Mesendoderm (in vitro differentiated cells): ENCODE measurements around the gene FCGR3A.
"Not testable (repeated sequence)": the region's sequence is repeated elsewhere in the genome, so short reads cannot be mapped to it uniquely, and the experiment has no call there.

Experiments used
- DNase-seq: peaks from one replicate; pipeline ENCODE4 v3.0.0; 2013
- H2AK5ac ChIP-seq: 2 replicates; pipeline ENCODE4 v1.6.1; 2013; ENCODE audit warnings: low read length, inconsistent platforms
- H2BK120ac ChIP-seq: 2 replicates; pipeline ENCODE4 v1.6.1; 2013; ENCODE audit warnings: low read depth, mild to moderate bottlenecking, low read length, moderate library complexity, mixed read lengths
- H2BK15ac ChIP-seq: replicated peaks from 2 replicates; pipeline ENCODE4 v1.6.1; 2013; ENCODE audit warnings: low read depth, mild to moderate bottlenecking, moderate library complexity
- H2BK5ac ChIP-seq: 2 replicates; pipeline ENCODE4 v1.6.1; 2013; ENCODE audit warnings: low read length, inconsistent platforms
- H3K18ac ChIP-seq: 2 replicates; pipeline ENCODE4 v1.6.1; 2013; ENCODE audit warnings: mild to moderate bottlenecking, low read length, mixed read lengths
- H3K23ac ChIP-seq: one replicate; pipeline ENCODE4 v1.6.1; 2013; ENCODE audit warnings: low read length
- H3K27ac ChIP-seq: 2 replicates; pipeline ENCODE4 v1.5.1; 2013; ENCODE audit warnings: low read depth, mild to moderate bottlenecking, inconsistent platforms, low read length, moderate library complexity
- H3K27me3 ChIP-seq: 2 replicates; pipeline ENCODE4 v1.6.1; 2013; ENCODE audit warnings: low read length, control low read depth, mild to moderate bottlenecking, inconsistent platforms; ENCODE audit not compliant: insufficient read depth, poor library complexity
- H3K36me3 ChIP-seq: 2 replicates; pipeline ENCODE4 v1.6.1; 2013; ENCODE audit warnings: low read length, inconsistent platforms; ENCODE audit not compliant: control insufficient read depth, insufficient read depth
- H3K4ac ChIP-seq: one replicate; pipeline ENCODE4 v1.6.1; 2013; ENCODE audit warnings: low read depth, mild to moderate bottlenecking, low read length, moderate library complexity
- H3K4me1 ChIP-seq: 2 replicates; pipeline ENCODE4 v1.6.1; 2013; ENCODE audit warnings: low read depth, low read length, inconsistent platforms; ENCODE audit not compliant: control insufficient read depth
- H3K4me2 ChIP-seq: 2 replicates; pipeline ENCODE4 v1.6.1; 2013; ENCODE audit warnings: low read length
- H3K4me3 ChIP-seq: 2 replicates; pipeline ENCODE4 v1.5.1; 2013; ENCODE audit warnings: mild to moderate bottlenecking, low read length
- H3K56ac ChIP-seq: one replicate; pipeline ENCODE4 v1.6.1; 2013; ENCODE audit warnings: low read length
- H3K79me1 ChIP-seq: 2 replicates; pipeline ENCODE4 v1.6.1; 2013; ENCODE audit warnings: low read length, inconsistent platforms
- H3K79me2 ChIP-seq: 2 replicates; pipeline ENCODE4 v1.6.1; 2013; ENCODE audit warnings: mild to moderate bottlenecking, low read length; ENCODE audit not compliant: control insufficient read depth, insufficient read depth
- H3K9ac ChIP-seq: 2 replicates; pipeline ENCODE4 v1.6.1; 2013; ENCODE audit warnings: low read length, inconsistent platforms
- H4K5ac ChIP-seq: one replicate; pipeline ENCODE4 v1.6.1; 2013; ENCODE audit warnings: low read length
- H4K8ac ChIP-seq: one replicate; pipeline ENCODE4 v1.6.1; 2013; ENCODE audit warnings: low read depth, mild to moderate bottlenecking, control low read depth, low read length, moderate library complexity
- WGBS: extraction: QIAGEN DNeasy Blood & Tissue Kit; methylation state at CpG from one replicate; pipeline ENCODE4 v1.1.7; 2013; ENCODE audit warnings: low lambda C conversion rate, missing lambda C conversion rate; ENCODE audit not compliant: insufficient coverage; ENCODE audit errors: extremely low coverage; 5-methylcytosine and 5-hydroxymethylcytosine counted together

Gene FCGR3A

DNA sequence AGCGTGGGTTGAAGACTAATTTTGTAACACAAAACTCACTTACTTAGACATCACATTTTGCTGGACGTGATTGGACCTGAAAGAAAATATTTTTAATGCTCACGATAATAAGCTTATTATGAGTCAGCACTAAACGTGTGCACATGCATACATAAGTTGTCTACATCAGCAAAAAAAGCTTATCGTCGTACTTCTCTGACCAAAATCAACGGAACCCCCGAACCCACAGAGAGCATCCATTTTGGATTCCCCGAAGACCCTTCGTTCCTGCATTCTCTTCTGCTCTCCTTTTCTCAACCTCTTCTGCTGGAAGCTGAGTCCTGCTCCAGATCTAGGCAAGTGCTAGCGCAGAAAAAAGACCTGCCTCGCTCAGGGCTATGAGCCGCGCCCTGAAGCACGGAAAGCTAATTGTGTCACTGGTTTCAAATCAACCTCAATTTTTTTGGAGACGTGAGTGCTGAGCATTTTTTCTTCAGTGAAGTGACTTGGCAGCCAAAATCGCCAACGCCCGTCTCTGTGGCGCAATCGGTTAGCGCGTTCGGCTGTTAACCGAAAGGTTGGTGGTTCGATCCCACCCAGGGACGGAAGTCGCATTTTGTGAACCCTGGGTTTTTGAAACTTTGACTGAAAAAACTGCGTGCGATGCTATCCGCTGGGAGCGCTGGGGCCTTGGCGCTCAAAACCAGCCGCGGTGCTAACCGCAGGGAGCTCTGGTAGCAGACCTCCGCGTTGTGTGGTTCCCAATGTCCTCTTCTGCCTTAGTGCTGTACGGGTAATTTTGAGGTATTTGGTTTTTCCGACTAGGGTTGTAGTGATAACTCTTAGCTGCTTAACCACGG lies 9.7 kb downstream of the FCGR3A start:
- not testable (repeated sequence) for H2BK120ac ChIP-seq, H3K18ac ChIP-seq, H3K23ac ChIP-seq, H3K27me3 ChIP-seq, H3K4ac ChIP-seq, H2BK5ac ChIP-seq, H2AK5ac ChIP-seq, H4K8ac ChIP-seq, H4K5ac ChIP-seq, H2BK15ac ChIP-seq, H3K79me2 ChIP-seq, H3K36me3 ChIP-seq, H3K79me1 ChIP-seq, H3K4me1 ChIP-seq, H3K27ac ChIP-seq
- WGBS = no CpG with 5 or more reads among the region's 41 CpGs
- Histone ChIP-seq H3K9ac (peak overlapping the region; percentile 67), H3K4me3 (peak overlapping the region; percentile 81), H3K56ac (peak overlapping the region; percentile 78), H3K4me2 (peak overlapping the region; percentile 62)
- peak; percentile 95 for DNase-seq

DNA sequence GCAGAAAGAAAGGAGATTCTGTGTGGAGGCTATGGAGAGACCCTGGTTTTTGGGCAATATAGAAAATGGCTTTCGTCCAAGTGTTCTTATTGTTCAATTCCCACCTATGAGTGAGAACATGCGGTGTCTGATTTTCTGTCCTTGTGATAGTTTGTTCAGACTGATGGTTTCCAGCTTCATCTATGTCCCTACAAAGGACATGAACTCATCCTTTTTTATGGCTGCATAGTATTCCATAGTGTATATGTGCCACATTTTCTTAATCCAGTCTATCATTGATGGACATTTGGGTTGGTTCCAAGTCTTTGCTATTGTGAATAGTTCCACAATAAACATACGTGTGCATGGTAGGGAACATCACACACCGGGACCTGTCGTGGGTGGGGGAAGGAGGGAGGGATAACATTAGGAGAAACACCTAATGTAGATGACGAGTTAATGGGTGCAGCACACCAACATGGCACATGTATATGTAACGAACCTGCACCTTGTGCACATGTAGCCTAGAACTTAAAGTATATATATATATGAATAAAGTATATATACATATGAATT lies 10.6 kb downstream of the FCGR3A start:
- not testable (repeated sequence) for H3K56ac ChIP-seq, DNase-seq, H3K4ac ChIP-seq, H3K18ac ChIP-seq, H3K36me3 ChIP-seq, H2BK15ac ChIP-seq, H3K9ac ChIP-seq, H3K4me2 ChIP-seq, H3K27ac ChIP-seq, H3K4me3 ChIP-seq, H3K4me1 ChIP-seq, H3K79me2 ChIP-seq, H3K79me1 ChIP-seq, H3K23ac ChIP-seq, H2AK5ac ChIP-seq, H3K27me3 ChIP-seq, H4K8ac ChIP-seq, H2BK120ac ChIP-seq, H2BK5ac ChIP-seq, H4K5ac ChIP-seq
- WGBS = no CpG with 5 or more reads among the region's 7 CpGs

DNA sequence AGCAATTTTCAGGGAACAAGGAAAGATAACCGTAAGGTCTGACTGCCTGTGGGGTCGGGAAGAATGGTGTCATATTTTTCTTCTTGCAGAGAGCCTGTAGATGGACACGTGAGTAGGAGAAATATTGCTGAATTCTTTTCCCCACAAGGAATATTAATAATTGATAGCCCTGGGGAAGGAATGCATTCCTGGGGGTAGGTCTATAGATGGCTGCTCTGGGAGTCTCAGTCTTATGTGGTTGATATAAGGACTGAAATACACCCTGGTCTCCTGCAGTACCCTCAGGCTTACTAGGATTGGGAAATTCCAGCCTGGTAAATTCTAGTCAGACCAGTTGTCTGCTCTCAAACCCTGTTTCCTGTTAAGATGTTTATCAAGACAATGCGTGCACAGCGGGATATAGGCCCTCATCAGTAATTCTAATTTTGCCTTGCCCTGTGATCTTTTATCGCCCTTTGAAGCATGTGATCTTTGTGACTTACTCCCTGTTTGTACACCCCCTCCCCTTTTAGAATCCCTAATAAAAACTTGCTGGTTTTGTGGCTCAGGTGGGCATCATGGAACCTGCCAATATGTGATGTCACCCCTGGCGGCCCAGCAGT lies 12.4 kb downstream of the FCGR3A start:
- DNase-seq = peak; percentile 40
- H2BK15ac ChIP-seq, H3K27me3 ChIP-seq, H3K79me1 ChIP-seq, H3K9ac ChIP-seq, H3K4me2 ChIP-seq, H4K5ac ChIP-seq, H3K18ac ChIP-seq, H3K23ac ChIP-seq, H3K4me3 ChIP-seq, H3K27ac ChIP-seq, H2BK5ac ChIP-seq, H2BK120ac ChIP-seq, H3K36me3 ChIP-seq, H3K56ac ChIP-seq, H3K79me2 ChIP-seq, H4K8ac ChIP-seq, H3K4me1 ChIP-seq, H2AK5ac ChIP-seq, H3K4ac ChIP-seq: not testable (repeated sequence)
- WGBS = no CpG with 5 or more reads among the region's 7 CpGs

DNA sequence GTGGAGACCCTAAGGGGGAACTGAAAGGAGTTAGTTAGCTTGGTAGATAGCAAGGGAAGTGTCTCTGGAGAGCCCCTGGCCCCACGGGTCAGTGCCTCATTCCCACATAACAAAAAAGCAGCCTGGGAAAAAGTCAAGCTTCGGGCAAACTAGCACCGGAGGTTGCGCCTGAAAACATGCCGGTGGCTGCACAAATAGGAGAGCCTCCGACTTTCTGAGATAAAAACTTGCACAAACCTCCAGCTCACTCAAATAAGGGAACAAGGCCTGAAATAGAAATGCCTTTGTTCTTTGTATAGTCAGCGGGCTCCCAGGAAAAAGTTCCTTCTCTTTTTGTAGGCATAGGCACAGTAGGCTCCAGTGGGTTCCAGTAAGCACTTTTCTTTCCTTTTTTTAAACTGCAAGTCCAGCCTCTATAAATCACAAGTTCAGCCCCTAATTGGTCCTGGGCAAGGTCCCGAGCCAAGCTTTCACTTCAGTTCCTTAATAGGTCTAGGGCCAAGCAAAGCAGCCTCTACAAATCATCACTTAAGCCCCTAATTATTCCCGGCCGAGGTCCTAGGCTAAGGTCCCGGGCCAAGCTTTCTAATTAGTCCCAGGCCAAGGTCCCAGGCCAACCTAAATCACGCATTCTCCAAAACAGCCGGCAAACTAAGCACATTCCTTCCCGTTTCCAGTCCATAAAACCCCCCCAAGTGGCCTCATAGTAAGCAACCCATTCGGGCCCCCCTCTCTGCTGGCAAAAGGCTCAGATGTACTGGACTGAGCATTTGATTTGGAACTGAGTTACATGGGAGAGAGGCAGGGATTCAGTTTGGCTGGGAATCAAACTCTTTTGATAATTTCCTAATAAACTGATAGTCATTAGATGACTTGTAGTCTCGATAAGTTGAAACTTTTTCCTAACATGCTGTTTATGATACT lies 16.7 kb downstream of the FCGR3A start:
- peak overlapping the region; percentile 6 for H3K9ac ChIP-seq
- H4K5ac ChIP-seq = peak overlapping the region; percentile 56
- H2BK5ac ChIP-seq, H3K23ac ChIP-seq, H3K36me3 ChIP-seq, H2BK15ac ChIP-seq, H3K4me3 ChIP-seq, H3K79me2 ChIP-seq, H3K27me3 ChIP-seq, H3K18ac ChIP-seq, H3K27ac ChIP-seq, H2AK5ac ChIP-seq, H3K79me1 ChIP-seq, H3K4me1 ChIP-seq, H2BK120ac ChIP-seq, H3K4ac ChIP-seq: not testable (repeated sequence)
- no CpG with 5 or more reads among the region's 16 CpGs for WGBS
- H4K8ac ChIP-seq = peak overlapping the region; percentile 28
- peak overlapping the region; percentile 23 for H3K4me2 ChIP-seq
- peak overlapping the region; percentile 3 for H3K56ac ChIP-seq
- DNase-seq = peak; percentile 50

DNA sequence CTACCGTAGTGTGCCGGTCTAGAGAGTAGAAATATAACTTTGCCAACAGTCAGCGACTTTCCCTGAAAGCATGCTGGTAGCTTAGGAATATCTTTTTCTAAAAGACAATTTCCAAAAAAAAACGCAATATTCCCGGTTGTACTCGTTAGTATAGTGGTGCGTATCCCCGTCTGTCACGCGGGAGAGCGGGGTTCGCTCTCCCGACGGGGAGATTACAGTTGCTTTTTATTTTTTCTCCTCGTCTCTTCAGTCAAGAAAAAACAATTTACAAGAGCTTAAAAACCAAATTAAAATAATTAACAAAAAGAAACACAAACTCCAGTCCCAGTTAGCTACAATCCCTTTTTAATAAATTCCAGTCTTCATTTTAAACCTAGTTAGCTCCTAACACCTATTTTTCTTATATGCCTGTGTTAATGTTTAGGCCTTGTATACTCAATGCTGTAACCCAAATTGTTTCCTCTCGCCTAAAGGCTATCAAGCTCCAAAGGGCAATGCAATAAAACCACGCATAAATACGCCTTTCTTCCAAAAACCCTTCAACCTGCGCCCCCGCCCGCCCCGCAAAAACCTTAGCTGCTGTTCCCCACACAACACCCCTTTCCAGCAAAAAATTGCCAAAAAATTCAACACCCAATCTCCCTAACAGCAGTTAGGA lies 17.5 kb downstream of the FCGR3A start:
- peak; percentile 35 for DNase-seq
- H3K27ac ChIP-seq = no peak overlapping the region

More for the DNA sequence above, 17.5 kb downstream of the FCGR3A start:
- Histone ChIP-seq H3K4me1 (no peaks in the 10 kb centered on the region), H3K4me2 (peak overlapping the region; percentile 52), H3K79me1 (no peaks in the 10 kb centered on the region), H2BK120ac (no peak overlapping the region), H3K4me3 (peak overlapping the region; percentile 19), H3K79me2 (no peaks in the 10 kb centered on the region), H3K18ac (no peak overlapping the region), H2AK5ac (no peak overlapping the region), H2BK15ac (no peak overlapping the region), H4K8ac (no peak overlapping the region), H3K4ac (no peak overlapping the region), H3K27me3 (no peaks in the 10 kb centered on the region), H3K23ac (no peak overlapping the region), H4K5ac (no peak overlapping the region), H2BK5ac (no peak overlapping the region), H3K36me3 (no peaks in the 10 kb centered on the region), H3K56ac (peak overlapping the region; percentile 39), H3K9ac (peak overlapping the region; percentile 46)
- no CpG with 5 or more reads among the region's 22 CpGs for WGBS
